Activated T-helper 1 cell treated with anti-CD3 and anti-CD28 coated beads, Interleukin-2, amount 50 U/mL, for 16 hours (primary cell): Measurements from ENCODE around the gene E2F1.
A peak's percentile ranks its signal among the peaks of the same experiment; 100 is the strongest.

Experiments used
- DNase-seq, 2 donors: peaks; one replicate each; pipeline ENCODE4 v3.0.0-alpha.2; 2020; ENCODE audit warnings: low read depth in 1 of 2, low spot score in 1 of 2

E2F1 gene

DNA sequence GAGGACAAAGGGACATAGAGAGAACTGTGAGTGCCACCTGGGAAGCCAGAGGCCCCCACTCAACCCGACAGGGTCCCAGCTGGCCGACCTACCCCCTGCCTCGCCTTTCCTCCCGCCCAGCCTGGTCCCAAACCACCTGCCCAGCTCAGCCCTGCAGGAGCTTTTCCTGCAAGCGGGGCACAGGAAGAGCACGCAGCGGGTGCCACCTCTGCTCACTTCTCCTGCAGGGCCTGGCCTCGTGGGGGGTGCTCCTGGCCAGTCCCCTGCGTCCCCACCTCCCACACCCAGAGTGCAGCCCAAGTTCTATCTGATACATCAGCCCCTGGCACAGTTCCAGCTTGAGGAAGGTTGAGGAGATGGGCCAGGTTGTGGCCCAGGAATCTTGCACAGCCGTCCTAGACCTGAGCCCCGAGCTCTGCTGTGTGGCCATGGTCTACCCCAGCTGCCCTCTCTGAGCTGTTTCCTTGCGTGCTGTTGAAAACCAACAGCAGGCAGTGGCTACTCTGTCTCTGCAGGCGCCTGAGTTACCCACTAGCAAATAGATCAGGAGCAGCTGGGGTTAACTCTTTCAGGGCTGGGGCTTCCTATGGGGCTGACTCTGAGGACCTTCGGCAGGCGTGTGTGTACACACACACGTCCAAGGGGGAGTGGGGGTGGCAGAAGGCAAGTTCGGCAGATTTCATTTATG is 13.6 kb downstream of the E2F1 start:
- no peak for DNase-seq

DNA sequence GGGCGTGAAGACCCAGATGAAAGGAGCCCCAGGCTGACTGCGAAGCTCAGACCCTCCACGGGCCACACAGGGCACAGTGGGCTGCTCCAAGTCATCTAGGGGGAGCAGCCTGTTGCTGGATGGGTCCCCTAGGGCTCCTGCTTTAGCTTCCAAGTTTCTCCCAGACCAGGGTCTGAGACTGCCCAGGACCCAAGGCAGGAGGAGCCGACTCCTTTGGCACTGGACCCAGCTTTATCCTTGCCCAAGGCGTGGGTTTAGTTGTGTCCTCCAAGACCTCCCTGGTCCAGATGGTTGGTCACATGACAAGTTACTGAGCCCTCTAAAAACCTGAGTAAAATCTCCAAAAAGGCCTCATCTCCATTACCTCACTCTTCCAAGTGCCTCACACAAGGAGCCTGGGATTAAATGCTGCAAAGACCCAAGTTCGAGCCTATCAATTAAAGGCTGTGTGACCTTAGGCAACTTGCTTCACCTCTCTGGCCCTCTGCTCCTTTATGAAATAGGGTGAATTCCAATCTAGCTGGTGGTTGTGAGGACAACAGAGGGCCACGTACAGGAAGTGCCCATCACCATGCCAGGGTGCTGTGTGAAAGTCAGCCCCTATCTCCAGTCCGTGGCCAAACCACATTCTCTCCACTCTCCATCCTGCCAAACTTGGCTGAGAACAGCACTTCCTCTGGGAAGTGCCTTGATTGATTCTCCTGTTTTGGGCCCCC is 14.5 kb downstream of the E2F1 start:
- DNase-seq, result no peak

DNA sequence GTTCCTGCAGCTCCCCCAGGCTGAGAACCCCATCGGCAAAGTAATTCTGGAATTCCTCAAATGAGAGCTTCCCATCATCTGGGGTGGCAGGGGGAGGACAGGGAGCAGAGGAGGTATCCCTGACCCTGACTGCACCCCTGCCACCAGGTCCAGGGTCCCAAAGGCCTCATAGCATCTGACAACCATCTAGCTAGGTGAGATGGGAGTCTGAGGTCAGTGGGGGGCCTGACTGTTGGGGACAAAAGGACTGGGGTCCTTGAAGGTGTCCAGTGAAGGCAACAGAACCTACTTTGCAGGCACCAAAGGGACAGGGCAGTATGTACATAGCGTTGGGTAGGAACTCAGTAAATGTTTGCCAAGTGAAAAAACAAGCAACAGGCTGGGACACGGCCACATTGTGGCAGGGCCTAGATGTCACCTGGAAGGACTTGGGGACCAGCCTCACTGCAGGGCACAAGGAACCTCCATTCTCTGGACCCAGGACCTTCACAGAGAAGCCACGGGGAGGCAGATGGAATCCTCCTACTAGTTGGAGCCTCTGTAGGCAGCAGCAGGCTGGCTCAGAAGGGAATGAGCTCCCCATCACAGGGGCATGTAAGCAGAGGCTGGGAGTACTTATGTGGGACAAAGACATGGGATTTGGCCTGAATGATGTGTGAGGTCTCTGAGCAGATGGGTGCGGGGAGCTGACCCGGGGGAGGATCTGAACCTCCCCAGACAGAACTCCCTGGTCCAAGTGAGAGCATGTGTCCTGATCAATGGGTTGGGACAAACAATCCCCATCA is 15.3 kb downstream of the E2F1 start:
- DNase-seq, result no peak

DNA sequence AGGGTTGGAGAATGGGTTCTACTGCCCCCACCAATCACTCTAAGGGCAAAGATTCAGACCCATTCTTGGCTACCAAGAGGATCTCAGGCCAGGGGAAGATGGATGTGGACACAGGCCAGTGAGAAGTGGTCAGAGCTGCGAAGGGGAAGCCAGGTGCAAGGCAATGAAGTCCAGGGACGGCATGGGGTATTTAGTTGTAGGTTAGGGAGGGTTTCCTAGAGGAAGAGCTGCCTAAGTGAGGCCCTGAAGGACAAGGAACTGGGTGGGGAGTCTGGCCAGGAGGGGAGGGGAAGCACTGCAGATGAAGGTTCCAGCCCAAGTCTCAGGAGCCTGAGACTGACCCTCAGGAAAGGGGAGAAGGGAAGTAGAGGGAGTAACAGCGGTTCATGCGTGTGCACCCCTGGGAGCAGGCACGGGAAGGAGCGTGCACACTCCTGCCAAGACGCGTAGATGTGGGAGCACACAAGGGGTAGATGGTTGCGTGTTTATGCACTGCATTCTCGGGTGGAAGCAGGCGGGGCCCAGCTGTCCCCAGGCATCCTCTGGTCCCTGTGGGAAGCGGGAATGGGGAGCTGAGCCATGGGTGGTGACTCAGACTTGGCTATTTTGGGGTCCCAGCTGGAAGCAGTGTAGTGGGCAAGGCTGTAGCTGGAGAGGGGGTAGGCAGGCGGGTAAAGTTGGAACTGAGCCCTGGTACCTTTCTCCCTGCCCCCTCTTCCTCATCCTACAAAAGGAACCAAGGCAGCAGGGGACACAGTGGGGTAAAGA is 16.1 kb downstream of the E2F1 start:
- DNase-seq, result no peak

DNA sequence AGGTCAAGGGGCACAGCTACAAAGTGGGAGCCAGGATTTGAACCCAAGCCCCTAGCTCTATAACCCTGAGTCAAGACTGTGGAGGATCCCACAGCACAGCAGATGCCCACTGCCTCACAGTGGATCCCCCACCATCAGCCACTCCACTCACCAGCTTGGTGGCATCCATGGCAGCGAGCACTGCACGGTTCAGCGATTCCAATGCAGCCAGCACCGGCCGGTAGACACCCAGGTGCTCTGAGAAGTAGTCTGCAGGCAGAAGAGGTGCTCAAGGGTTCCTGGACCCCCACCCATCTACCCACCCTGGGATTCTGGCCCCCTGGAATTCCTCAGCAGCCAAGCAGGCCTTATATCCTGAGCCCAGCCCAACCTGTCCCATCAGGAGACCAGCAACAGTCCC is 17.0 kb downstream of the E2F1 start:
- DNase-seq, result no peak

DNA sequence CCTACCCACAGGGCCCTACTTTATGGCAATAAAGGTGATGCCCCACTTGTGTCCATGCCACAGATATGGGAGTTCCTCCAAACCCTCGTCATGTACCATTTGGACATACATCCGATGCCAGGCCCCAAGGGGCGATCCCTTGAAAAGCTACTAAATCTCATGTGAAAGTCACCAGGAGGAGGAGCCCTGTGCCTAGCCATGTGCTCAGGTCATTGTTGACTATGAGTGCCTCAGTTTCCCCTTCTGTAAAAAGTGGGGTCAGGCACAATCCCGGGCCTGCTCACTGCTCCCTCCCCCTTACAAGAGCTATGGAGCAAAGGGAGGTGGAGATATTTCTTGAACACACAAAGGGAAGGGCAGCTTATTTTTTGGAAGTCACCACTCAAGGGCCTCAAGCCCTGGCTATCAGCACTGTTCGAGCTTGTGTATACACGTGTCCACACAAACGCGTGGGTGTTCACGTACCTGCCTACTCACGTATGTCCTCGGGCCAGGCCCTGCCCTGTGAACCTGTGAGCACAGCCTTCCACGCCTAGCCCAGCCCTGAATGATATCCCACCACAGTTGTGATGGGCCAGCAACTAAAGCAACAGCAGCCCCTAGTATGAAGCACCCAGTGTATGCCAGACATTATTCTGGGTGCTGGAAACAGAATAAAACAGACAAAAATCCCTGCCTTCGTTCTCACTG is 17.6 kb downstream of the E2F1 start:
- DNase-seq, result no peak

DNA sequence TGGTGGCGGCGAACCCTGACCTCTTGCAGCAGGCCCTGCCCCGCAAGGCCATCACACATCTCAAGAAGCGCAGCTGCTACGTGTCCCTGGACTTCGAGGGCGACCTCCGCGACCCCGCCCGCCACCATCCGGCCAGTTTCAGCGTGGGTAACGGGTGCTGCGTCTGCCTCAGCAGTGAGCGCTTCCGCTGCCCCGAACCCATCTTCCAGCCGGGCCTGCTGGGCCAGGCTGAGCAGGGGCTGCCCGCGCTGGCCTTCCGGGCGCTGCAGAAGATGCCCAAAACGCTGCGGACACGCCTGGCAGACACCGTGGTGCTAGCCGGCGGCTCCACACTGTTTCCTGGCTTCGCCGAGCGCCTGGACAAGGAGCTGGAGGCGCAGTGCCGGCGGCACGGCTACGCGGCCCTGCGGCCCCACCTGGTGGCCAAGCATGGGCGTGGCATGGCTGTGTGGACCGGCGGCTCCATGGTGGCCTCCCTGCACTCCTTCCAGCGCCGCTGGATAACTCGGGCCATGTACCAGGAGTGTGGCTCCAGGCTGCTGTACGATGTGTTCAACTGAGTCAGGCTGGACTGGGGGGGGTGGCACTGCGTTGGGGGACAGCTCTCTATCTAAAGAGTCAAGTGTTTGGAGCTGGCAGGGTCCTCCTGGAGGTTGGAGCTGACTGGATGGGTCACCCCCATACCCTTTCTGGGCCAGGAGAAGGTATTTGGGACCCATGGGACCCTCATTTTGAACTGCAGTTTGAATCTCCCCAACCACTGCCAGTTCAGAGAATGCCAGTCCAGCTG is 18.3 kb downstream of the E2F1 start:
- DNase-seq, result peak; percentile 51 to 70

DNA sequence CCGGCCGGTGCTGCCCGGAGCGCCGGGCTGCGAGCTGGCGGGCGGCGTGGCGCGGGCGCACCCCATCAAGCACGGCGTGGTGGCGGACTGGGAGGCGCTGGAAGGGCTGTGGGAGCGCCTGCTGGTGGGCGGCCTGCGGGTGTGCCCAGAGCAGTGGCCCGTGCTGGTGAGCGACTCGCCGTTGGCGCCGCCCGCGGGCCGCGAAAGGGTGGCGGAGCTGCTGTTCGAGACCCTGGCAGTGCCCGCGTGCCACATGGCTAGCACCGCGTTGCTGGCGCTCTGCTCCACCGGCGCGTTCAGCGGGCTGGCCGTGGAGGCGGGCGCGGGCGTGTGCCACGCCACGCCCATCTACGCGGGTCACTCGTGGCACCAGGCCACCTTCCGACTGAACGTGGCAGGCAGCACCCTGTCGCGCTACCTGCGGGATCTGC is 18.9 kb downstream of the E2F1 start:
- peak in 1 of 2 donors; percentile 27 for DNase-seq

DNA sequence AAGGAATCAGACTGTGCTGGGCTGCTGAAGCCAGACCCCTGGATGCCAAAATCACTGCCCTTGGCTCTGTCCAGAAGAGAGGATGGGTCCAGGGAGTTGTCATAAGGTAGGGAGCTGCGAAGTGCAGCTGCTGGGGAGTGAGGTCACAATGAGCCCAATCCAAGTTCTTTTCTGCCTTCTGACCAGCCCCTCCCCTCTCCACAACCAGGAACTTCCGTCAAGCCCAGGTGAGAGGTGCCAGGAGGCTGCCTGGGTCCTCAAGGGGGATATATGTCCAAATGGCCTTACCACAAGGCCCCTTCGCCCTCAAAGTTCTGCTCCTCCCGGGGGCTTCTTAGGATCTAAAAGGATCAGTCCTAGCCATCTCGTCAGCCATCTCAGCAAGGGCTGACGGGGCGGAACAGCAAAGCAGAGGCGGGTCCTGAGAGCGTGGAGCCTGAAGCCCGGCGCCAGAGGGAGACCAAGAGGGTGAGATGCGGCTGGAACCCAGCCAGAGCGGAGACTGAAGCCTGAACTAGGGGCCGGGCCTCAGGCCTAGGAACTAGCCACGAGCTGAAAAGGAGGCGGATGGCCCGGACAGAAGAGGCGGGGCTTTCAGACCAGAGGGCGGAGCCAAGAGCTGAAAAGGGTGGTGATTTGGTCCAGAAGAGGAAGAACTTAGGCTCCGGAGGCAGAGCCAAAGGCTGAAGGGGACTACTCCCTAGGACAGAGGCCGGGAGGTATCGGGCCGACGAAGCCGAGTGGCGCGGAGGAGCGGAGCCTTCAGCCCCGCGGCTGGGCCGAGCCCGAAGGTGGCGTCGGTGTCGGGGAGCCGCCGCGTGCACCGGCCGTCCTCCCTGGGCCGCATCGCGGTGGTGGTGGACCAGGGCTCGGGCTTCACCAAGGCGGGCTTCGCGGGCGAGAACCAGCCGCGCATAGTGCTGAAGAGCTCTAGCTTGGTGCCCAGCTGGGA is 19.6 kb downstream of the E2F1 start, which contains the start of gene ACTL10:
Gene ACTL10 (plus strand): TSS at position 651 of the 952 bp plus-strand sequence. CDS start 555 bp downstream, outside the sequence.
- peak; percentile 54 to 68 for DNase-seq

DNA sequence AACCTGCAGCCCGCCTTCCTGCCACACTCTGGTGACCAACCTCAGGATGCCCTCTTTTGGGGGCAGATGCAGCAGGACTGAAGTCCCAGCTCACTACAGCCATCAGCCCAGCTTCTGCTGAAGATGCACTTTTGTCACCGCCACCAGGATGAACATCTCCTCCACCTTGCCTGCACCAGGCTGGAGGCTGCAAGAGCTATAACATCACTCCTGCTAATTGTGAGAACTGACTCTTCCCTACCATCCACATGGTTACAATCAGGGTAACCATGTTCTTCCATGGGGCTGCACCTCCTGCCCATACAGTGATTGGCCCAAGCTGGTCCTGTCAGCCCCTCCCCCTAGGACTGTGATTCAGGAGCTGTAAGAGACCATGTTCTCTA is 21.4 kb downstream of the E2F1 start:
- DNase-seq, result no peak

DNA sequence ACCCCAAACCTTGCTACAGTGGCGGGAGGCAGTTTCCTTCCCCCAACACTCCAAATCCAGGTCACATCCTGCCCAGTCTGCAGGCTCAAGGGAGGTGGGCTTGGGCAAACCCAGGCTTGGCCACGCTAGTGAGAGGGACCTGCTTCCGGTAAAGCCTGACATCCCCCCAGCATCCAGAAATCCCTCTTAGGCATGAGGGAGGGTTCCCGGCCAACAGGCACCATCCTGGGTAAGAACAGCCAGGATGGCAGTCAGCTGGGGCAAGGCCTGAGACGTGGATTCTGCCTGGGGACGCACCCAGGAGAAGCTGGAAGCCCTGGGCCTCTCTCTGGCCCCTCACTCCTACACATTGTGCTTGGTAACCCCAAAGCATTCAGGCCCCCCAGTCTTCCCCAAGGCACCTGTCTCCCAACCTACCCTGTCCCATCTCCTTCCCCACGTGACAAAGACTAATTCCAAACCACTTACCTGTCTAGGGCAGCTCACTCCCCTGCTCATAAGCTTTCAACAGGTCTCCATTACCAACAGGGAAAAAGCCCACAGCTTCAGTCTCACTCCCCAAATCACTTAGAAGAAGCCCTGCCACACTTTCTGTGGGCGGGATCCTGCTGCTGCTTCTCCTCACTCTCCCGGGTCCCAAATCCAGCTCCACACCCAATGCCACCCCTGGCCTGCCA is 22.0 kb downstream of the E2F1 start:
- no peak for DNase-seq

DNA sequence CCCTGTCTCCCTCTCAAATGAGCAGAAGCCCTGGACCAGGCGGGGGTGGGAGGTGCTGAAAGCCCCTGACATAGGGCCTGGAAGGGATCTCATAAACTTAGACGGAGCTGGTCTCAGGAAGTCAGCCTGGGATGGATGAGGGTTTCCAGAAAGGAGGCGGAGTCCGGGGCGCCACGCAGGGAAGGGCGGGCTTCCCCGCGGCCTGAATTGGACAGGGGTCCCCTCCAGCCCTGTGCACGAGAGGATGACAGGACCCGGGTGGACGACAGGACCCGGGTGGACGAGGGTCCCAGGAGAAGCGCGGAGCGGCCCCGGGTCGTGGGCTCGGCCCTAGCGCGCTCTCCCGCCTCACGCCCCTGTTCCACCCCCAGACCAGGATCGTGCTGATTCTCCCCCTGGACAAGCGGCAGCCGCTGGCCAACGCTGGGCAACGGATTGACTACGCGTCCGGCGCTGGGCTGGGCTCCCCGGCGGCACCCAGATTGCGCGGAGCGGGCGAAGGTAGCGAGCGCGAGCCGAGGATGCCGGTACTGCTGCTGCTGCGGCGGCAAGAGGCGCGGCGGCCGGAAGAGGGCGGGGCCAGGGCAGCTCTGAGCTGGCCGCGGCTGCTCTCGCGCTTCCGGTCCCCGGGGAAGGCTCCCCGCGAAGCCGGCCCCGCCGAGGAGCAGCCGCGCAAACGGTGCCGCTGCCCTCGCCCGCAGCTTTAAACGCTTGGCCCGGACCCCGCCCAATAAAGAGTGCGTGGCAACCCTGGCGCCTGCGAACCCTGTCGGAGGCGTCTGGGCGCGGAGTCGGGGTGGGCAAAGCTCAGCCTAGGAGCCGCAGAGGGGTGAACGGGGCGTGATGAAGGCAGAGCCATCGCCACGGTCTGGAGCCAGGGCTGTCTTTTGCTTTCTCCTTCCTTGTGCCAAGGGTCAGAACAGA is 22.8 kb downstream of the E2F1 start:
- peak; percentile 69 to 79 for DNase-seq

DNA sequence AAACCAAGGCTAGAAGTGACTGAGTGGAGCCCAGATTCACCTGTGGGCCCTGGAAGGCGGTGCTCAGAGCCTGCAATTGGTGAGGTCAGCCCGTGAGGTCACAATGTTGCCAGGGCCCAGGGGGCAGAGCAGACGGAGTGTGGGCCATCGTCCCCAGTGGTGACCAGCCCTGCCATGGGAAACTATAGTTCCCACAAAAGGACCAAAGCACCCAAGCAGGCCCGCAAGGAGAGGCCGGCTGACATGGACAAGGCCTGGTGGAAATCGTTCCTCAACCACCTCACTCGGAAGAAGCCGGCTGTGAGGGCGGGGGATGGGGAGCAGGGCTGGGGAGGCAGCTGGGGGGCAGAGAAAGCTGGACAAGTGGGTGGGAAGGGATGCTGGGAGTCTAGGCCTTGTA is 24.0 kb downstream of the E2F1 start, which contains the start of gene C20orf144:
Gene C20orf144 (plus strand): TSS at position 156 of the 400 bp plus-strand sequence. CDS start 19 bp downstream, at position 175.
- no peak for DNase-seq

DNA sequence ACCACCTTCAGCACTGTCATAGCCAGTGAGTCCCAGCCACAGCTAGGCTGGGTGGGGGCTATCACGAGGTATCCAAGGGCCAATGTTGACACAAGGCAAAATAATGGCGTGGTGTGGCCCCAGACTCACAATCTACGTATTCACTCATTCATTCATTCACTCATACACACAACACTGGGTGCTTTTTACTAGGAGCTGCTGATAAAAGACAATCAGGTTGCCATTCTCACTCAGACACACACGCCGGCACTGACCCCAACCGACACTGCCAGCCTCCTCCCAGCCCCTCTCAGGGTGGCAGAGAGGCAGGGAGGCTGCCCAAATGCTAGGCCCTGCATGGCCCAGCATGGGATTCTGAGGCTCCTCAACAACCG is 25.5 kb downstream of the E2F1 start:
- no peak for DNase-seq

DNA sequence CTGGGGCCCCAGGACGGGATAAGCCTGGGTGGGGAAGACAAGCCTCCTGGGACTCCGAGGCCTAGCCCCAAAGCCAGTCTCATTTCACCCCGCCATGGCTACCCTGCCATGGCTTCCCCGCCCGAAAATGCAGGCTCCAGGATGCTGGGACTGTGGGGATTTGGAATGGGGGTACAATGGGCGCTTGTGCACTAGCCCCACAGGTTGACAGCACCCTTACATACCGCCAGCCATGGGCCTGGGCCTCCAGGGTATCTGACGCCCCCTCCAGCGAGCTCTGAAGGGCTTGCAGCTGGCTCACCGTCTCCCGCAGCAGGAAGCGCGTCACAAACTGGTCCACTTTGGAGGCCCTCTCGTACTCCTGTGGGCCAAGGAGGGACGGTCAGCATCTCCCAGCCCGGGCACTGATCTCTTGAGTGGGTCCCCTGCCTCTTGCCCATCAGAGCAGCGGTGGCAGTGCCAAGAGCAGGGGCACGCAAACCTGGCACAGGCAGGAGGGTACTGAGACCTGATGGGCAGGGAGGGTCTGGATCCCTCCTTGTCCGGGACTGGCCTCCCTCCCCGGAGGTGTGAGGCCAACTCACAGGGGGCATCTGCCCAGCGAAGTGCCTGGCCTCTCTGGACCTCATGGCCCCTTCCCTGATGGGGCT is 26.0 kb downstream of the E2F1 start:
- DNase-seq, result no peak

DNA sequence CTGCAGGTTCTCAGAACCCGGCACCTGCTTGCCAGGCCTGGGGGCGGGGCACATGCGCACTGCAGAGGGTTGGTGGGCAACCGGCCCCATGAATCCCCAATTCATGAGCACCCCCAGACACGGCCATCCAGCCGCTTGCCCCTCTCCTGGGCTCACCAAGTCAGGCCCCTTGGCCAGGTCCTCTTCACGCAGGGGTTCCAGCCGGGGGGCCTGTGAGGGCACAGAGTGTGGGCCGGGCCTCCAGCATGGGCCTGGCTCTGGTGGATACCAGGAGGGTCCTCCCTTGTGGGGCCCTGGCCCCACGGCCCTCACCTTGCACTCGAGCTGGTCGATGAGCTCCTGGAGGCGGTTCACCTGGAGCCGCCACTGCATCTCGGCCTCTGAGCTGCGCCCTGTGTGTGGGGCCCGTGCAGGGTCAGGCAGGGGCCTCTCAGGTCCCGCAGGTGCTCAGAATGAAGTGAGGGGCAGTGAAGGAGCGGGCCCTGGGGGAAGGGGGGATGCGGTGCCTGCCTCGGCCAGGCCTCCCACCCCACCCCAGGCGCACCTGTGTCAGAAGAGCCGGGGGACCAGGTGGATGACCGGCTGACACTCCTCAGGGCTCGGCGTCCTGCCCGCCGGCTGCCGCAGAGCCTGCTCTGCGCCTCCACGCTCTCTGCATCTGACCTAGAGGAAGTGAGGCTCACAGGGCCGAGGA is 26.7 kb downstream of the E2F1 start:
- DNase-seq, result no peak
